HCT116 (cell line): Measurements from ENCODE around the gene ZNRF3. TPM values are rescaled to one million over a fixed set of nuclear protein-coding genes. Genes with fewer than 3 reads are reported as not detected.

Experiments
- ATAC-seq: fragments of 200-7000 bp; cut with Tn5 transposase; 2 replicates; pipeline ENCODE4 v1.9.1; 2020; ENCODE audit warnings: mild to moderate bottlenecking, moderate library complexity
- BruUV-seq: library from RNA; stranded (reverse); fragments of 400-500 nt; replicated peaks from 2 replicates; lab custom pipeline; 2021; lab: Mats Ljungman, UMichigan
- CTCF ChIA-PET: fragments of 300-600 bp; sonication (Branson Sonifier 250); formaldehyde crosslinking; loops from one replicate; lab custom pipeline; 2021; ENCODE audit warnings: antibody characterized with exemption; lab: Charles Lee
- POLR2A ChIA-PET: fragments of 300-600, 350-600 bp; sonication (Branson Sonifier 250); formaldehyde crosslinking; loops from one replicate; lab custom pipeline; 2021; ENCODE audit warnings: antibody characterized with exemption; lab: Charles Lee
- RAD21 ChIA-PET, 2 experiments: fragments of 300-600 bp; sonication (Branson Sonifier 250); formaldehyde crosslinking; loops; one replicate each; lab custom pipeline; 2023; ENCODE audit warnings: low total read pairs in 2 of 2; ENCODE audit not compliant: uncharacterized antibody in 2 of 2, unreplicated experiment in 2 of 2, low non-redundant PET in 1 of 2; lab: Charles Lee
- DNase-seq: peaks from one replicate; pipeline ENCODE4 v3.0.0-alpha.2; 2010; ENCODE audit warnings: low read depth, low spot score
- H2AFZ ChIP-seq: fragments of 200-600 bp; shearing (Covaris generic), sonication (generic); 2 replicates; pipeline ENCODE4 v1.6.1; 2017; ENCODE audit warnings: low read depth, mixed run types, mixed read lengths, antibody characterized with exemption, low read length; ENCODE audit not compliant: poor library complexity, severe bottlenecking
- H3K27ac ChIP-seq: 2 replicates; pipeline ENCODE4 v1.5.1; 2012; ENCODE audit warnings: low read depth, low read length
- H3K27me3 ChIP-seq: fragments of 200-600 bp; sonication (generic); 2 replicates; pipeline ENCODE4 v1.6.1; 2016; ENCODE audit warnings: mixed run types, low read length, mixed read lengths; ENCODE audit not compliant: insufficient read depth
- H3K36me3 ChIP-seq, 2 experiments: fragments of 200-500 bp in 1 of 2; fragments of 200-600 bp in 1 of 2; sonication (Bioruptor generic) in 1 of 2; sonication (generic) in 1 of 2; 2 replicates each; pipeline versions ENCODE4 v1.5.1 to v1.6.1; 2014 to 2016; ENCODE audit warnings: low read length in 2 of 2, inconsistent platforms in 1 of 2, mixed read lengths in 1 of 2, mixed run types in 1 of 2; ENCODE audit not compliant: insufficient read depth in 2 of 2, control insufficient read depth in 1 of 2
- H3K4me1 ChIP-seq, 2 experiments: fragments of 200-600 bp in 1 of 2; sonication (generic) in 1 of 2; 2 replicates each; pipeline versions ENCODE4 v1.5.1 to v1.6.1; 2012 to 2017; ENCODE audit warnings: low read length in 2 of 2, inconsistent platforms in 1 of 2, mild to moderate bottlenecking in 1 of 2, mixed read lengths in 1 of 2, mixed run types in 1 of 2, moderate library complexity in 1 of 2; ENCODE audit not compliant: insufficient read depth in 2 of 2, control insufficient read depth in 1 of 2
- H3K4me2 ChIP-seq: fragments of 200-600 bp; sonication (generic); 2 replicates; pipeline ENCODE4 v1.6.1; 2017; ENCODE audit warnings: mixed run types, low read length, mixed read lengths
- H3K4me3 ChIP-seq, 2 experiments: fragments of 200-600 bp in 1 of 2; sonication (generic) in 1 of 2; replicated peaks in 1 of 2; 2 replicates each; pipeline ENCODE4 v1.5.1; 2011 to 2016; ENCODE audit warnings: low read length in 2 of 2, control low read depth in 1 of 2, low read depth in 1 of 2, mild to moderate bottlenecking in 1 of 2, mixed read lengths in 1 of 2, mixed run types in 1 of 2
- H3K79me2 ChIP-seq: fragments of 200-600 bp; sonication (generic); 2 replicates; pipeline ENCODE4 v1.6.1; 2017; ENCODE audit warnings: mild to moderate bottlenecking, mixed run types, low read length, moderate library complexity, mixed read lengths; ENCODE audit not compliant: insufficient read depth
- H3K9ac ChIP-seq: fragments of 200-600 bp; sonication (generic); 2 replicates; pipeline ENCODE4 v1.6.1; 2016; ENCODE audit warnings: low read length, mixed read lengths
- H3K9me2 ChIP-seq: fragments of 200-600 bp; sonication (generic), shearing (Covaris generic); 2 replicates; pipeline ENCODE4 v1.6.1; 2017; ENCODE audit warnings: mixed run types, mild to moderate bottlenecking, moderate library complexity; ENCODE audit not compliant: insufficient read depth
- H3K9me3 ChIP-seq, 2 experiments: fragments of 200-500 bp in 1 of 2; fragments of 200-600 bp in 1 of 2; sonication (Bioruptor generic) in 1 of 2; sonication (generic) in 1 of 2; 2 replicates each; pipeline ENCODE4 v1.6.1; 2014 to 2017; ENCODE audit warnings: low read length in 2 of 2, mixed read lengths in 2 of 2, inconsistent platforms in 1 of 2, low read depth in 1 of 2, mild to moderate bottlenecking in 1 of 2, mixed run types in 1 of 2, moderate library complexity in 1 of 2; ENCODE audit not compliant: control insufficient read depth in 1 of 2, insufficient read depth in 1 of 2
- H4K20me1 ChIP-seq: fragments of 200-600 bp; sonication (generic), shearing (Covaris generic); 2 replicates; pipeline ENCODE4 v1.6.1; 2017; ENCODE audit warnings: mixed run types, mild to moderate bottlenecking, moderate library complexity; ENCODE audit not compliant: insufficient read depth
- EGR1 ChIP-seq: IDR thresholded peaks from 2 replicates; pipeline ENCODE4 v1.6.1; 2012; ENCODE audit warnings: low read depth
- POLR2A ChIP-seq: IDR thresholded peaks from 2 replicates; pipeline ENCODE4 v1.7.0; 2011; ENCODE audit warnings: borderline replicate concordance; ENCODE audit not compliant: insufficient read depth, insufficient read length; ENCODE audit errors: extremely low read depth
- RAD21 ChIP-seq: IDR thresholded peaks from 2 replicates; pipeline ENCODE4 v1.6.1; 2012; ENCODE audit warnings: low read depth, mild to moderate bottlenecking
- SP1 ChIP-seq: IDR thresholded peaks from 2 replicates; pipeline ENCODE4 v1.6.1; 2012; ENCODE audit warnings: low read depth
- SRF ChIP-seq: IDR thresholded peaks from 2 replicates; pipeline ENCODE4 v1.6.1; 2012; ENCODE audit warnings: low read depth
- TCF7L2 ChIP-seq: IDR thresholded peaks from 2 replicates; pipeline ENCODE4 v1.7.0; 2011; ENCODE audit warnings: borderline replicate concordance, inconsistent platforms; ENCODE audit not compliant: insufficient read depth, insufficient read length; ENCODE audit errors: extremely low read depth
- YY1 ChIP-seq: IDR thresholded peaks from 2 replicates; pipeline ENCODE4 v1.6.1; 2011; ENCODE audit warnings: low read length, low read depth, moderate library complexity, mild to moderate bottlenecking; ENCODE audit not compliant: insufficient replicate concordance; ENCODE audit errors: extremely low read depth
- ZFX ChIP-seq: fragments of 450-650 bp; IDR thresholded peaks from 2 replicates; pipeline ENCODE4 v1.6.1; 2017
- intact Hi-C: fragments of 100-400 bp; cut with micrococcal nuclease; formaldehyde crosslinking; loops from 2 replicates; pipeline ENCODE4 v1.10.0; 2022
- total RNA-seq: library from RNA; stranded (reverse); gene quantifications from one replicate; pipeline ENCODE4 v1.2.1, GENCODE V29; 2021; ENCODE audit not compliant: unreplicated experiment
- TF ChIP-seq, protein P1 (sequence below): IDR thresholded peaks from 2 replicates; pipeline ENCODE4 v1.6.1; 2012; ENCODE audit warnings: low read depth

ZNRF3 gene
- total RNA-seq, 1 experiment from 2014 or later = 12.2 TPM

DNA sequence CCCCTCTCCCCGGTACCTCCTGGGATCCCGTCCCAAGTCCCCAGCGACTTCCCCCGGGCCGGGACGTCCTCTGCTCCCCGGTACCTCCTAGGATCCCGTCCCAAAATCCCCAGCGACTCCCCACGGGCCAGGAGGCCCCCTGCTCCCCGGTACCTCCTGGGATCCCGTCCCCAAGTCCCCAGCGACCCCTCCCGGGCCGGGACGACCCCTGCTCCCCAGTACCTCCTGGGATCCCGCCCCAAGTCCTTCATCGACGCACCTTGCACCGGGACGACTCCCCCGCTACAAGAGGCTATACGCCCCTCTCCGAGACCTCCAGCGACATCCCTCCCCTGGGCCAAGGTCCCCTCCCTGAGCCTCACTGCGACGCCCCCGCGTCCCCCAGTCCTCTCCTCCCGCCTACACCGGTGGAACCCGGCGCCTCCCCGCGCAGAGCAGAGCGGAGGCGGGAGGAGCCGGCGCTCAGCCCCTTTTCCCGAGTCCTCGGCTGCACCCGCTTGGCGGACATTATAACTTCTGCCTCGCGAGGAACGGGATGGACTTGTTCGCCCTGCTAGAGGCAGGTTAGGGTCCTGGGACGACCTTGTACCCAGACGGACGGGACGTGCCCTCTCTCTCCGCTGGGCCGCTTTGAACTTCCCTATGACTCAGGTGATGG lies 190.4 kb downstream of the ZNRF3 start:
- no peaks in the 10 kb centered on the region for H3K79me2 ChIP-seq
- H3K4me2 ChIP-seq = peak overlapping the region; percentile 96
- peaks cover 14 to 33% of the 10 kb centered on the region in 2 experiments for H3K4me1 ChIP-seq

More for the DNA sequence above, 190.4 kb downstream of the ZNRF3 start:
- H3K4me3 ChIP-seq = peak overlapping the region; percentile 68 to 74
- no peak for TF ChIP-seq YY1
- TF ChIP-seq POLR2A = no peak
- no peak for TF ChIP-seq ZFX
- TF ChIP-seq SP1 = no peak
- no peak for TF ChIP-seq RAD21
- TF ChIP-seq TCF7L2 = peak; percentile 66
- TF ChIP-seq, protein P1, sequence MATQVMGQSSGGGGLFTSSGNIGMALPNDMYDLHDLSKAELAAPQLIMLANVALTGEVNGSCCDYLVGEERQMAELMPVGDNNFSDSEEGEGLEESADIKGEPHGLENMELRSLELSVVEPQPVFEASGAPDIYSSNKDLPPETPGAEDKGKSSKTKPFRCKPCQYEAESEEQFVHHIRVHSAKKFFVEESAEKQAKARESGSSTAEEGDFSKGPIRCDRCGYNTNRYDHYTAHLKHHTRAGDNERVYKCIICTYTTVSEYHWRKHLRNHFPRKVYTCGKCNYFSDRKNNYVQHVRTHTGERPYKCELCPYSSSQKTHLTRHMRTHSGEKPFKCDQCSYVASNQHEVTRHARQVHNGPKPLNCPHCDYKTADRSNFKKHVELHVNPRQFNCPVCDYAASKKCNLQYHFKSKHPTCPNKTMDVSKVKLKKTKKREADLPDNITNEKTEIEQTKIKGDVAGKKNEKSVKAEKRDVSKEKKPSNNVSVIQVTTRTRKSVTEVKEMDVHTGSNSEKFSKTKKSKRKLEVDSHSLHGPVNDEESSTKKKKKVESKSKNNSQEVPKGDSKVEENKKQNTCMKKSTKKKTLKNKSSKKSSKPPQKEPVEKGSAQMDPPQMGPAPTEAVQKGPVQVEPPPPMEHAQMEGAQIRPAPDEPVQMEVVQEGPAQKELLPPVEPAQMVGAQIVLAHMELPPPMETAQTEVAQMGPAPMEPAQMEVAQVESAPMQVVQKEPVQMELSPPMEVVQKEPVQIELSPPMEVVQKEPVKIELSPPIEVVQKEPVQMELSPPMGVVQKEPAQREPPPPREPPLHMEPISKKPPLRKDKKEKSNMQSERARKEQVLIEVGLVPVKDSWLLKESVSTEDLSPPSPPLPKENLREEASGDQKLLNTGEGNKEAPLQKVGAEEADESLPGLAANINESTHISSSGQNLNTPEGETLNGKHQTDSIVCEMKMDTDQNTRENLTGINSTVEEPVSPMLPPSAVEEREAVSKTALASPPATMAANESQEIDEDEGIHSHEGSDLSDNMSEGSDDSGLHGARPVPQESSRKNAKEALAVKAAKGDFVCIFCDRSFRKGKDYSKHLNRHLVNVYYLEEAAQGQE = no peak
- TF ChIP-seq SRF = no peak
- TF ChIP-seq EGR1 = peak; percentile 80
- TF ChIP-seq, all 23 proteins: peak for 2
- no peaks in the 10 kb centered on the region for H4K20me1 ChIP-seq
- no peaks in the 10 kb centered on the region for H3K9me3 ChIP-seq
- ChIA-PET RAD21 (no interaction called here), CTCF (no interaction called here), POLR2A (no interaction called here)
- H3K9ac ChIP-seq = peak overlapping the region; percentile 71
- intact Hi-C loops = loop anchor here (10.0 kb wide), 1 partner anchor 1379 kb away; no protein-coding TSS in a partner anchor
- H3K27me3 ChIP-seq = no peaks in the 10 kb centered on the region
- H3K27ac ChIP-seq = peak overlapping the region; percentile 43; the same call in 1 of the 2 replicates
- no peak overlapping the region for H2AFZ ChIP-seq
- no TSS peak for BruUV-seq
- H3K36me3 ChIP-seq = no peaks in the 10 kb centered on the region
- DNase-seq = no peak
- peak; percentile 38 for ATAC-seq
- no peaks in the 10 kb centered on the region for H3K9me2 ChIP-seq
